Keratinocyte (primary cell): Measurements from ENCODE around the gene TIMM10. TPM values are rescaled to one million over a fixed set of nuclear protein-coding genes. Genes with fewer than 3 reads are reported as not detected.

Source experiments
- DNase-seq: peaks from one replicate; pipeline ENCODE4 v3.0.0-alpha.2; 2011; ENCODE audit warnings: low read depth, missing footprints, low spot score
- FAIRE-seq: peaks from 2 replicates; lab custom pipeline; 2011; peaks lifted over from hg19 to GRCh38; lab: Jason Lieb, UNC
- H2AFZ ChIP-seq: 2 replicates; pipeline ENCODE4 v1.6.0; 2012; ENCODE audit warnings: low read length, control low read depth, inconsistent platforms; ENCODE audit not compliant: control insufficient read depth
- H3K27ac ChIP-seq: 2 replicates; pipeline ENCODE4 v1.5.1; 2011; ENCODE audit warnings: low read length; ENCODE audit not compliant: control insufficient read depth, insufficient read depth
- H3K27me3 ChIP-seq: 3 replicates; pipeline ENCODE4 v1.6.0; 2011; ENCODE audit warnings: low read length; ENCODE audit not compliant: control insufficient read depth, insufficient read depth; ENCODE audit errors: extremely low read depth
- H3K36me3 ChIP-seq, 2 experiments: 2 replicates in 1 of 2; 3 replicates in 1 of 2; pipeline ENCODE4 v1.5.1; 2011; ENCODE audit warnings: low read length in 2 of 2, mild to moderate bottlenecking in 1 of 2; ENCODE audit not compliant: control insufficient read depth in 2 of 2, insufficient read depth in 2 of 2; ENCODE audit errors: extremely low read depth in 1 of 2
- H3K4me1 ChIP-seq: 3 replicates; pipeline ENCODE4 v1.5.1; 2011; ENCODE audit warnings: low read length; ENCODE audit not compliant: control insufficient read depth, insufficient read depth; ENCODE audit errors: extremely low read depth
- H3K4me2 ChIP-seq: 3 replicates; pipeline ENCODE4 v1.6.0; 2011; ENCODE audit warnings: low read depth, low read length; ENCODE audit not compliant: control insufficient read depth, insufficient read depth; ENCODE audit errors: extremely low read depth
- H3K4me3 ChIP-seq, 3 experiments: fragments of 200-600 bp in 1 of 3; sonication (generic) in 1 of 3; 2 replicates in 2 of 3; 3 replicates in 1 of 3; pipeline ENCODE4 v1.5.1; 2011 to 2016; ENCODE audit warnings: low read length in 3 of 3, mild to moderate bottlenecking in 3 of 3, control low read depth in 2 of 3, inconsistent platforms in 1 of 3, low read depth in 1 of 3, mixed read lengths in 1 of 3, mixed run types in 1 of 3, moderate library complexity in 1 of 3; ENCODE audit not compliant: control insufficient read depth in 2 of 3, insufficient read depth in 2 of 3; ENCODE audit errors: extremely low read depth in 1 of 3
- H3K79me2 ChIP-seq: 2 replicates; pipeline ENCODE4 v1.6.0; 2012; ENCODE audit warnings: low read length; ENCODE audit not compliant: control insufficient read depth, insufficient read depth
- H3K9ac ChIP-seq: 3 replicates; pipeline ENCODE4 v1.6.0; 2011; ENCODE audit warnings: low read length; ENCODE audit not compliant: control insufficient read depth, insufficient read depth; ENCODE audit errors: extremely low read depth
- H3K9me1 ChIP-seq: 3 replicates; pipeline ENCODE4 v1.6.0; 2011; ENCODE audit warnings: low read length; ENCODE audit not compliant: control insufficient read depth, insufficient read depth; ENCODE audit errors: extremely low read depth
- H3K9me3 ChIP-seq: 2 replicates; pipeline ENCODE4 v1.5.1; 2012; ENCODE audit warnings: low read depth, low read length; ENCODE audit not compliant: control insufficient read depth
- H4K20me1 ChIP-seq: 3 replicates; pipeline ENCODE4 v1.6.0; 2011; ENCODE audit warnings: low read length; ENCODE audit not compliant: control insufficient read depth, insufficient read depth; ENCODE audit errors: extremely low read depth
- CTCF ChIP-seq, 3 experiments: IDR thresholded peaks in 1 of 3; conservative IDR thresholded peaks in 1 of 3; optimal IDR thresholded peaks in 1 of 3; 2 replicates in 2 of 3; 3 replicates in 1 of 3; pipeline versions ENCODE3 to v1.5.1; 2011; ENCODE audit warnings: low read length in 3 of 3, mild to moderate bottlenecking in 3 of 3, moderate library complexity in 2 of 3, control low read depth in 1 of 3, inconsistent platforms in 1 of 3; ENCODE audit not compliant: insufficient read depth in 2 of 3; ENCODE audit errors: extremely low read depth in 1 of 3
- EZH2 ChIP-seq: IDR thresholded peaks from one replicate; pipeline ENCODE4 v1.6.1; 2012; ENCODE audit warnings: inconsistent platforms, mild to moderate bottlenecking, low read length, moderate library complexity
- dilution Hi-C: fragments of 300-500 bp; cut with MboI; formaldehyde crosslinking; loops from one replicate; pipeline ENCODE4 v1.7.0; 2020; ENCODE audit warnings: low sequenced_read_pairs; ENCODE audit not compliant: extremely low pct_ligation_motif_present
- polyA plus RNA-seq, 5 experiments: library from polyadenylated mRNA; depleted of rRNA in 3 of 5; stranded (reverse) in 3 of 5; stranded (forward) in 1 of 5; unstranded in 1 of 5; fragments of >200 nt; gene quantifications; 1 replicate in 1 of 5; 2 replicates in 3 of 5; 3 replicates in 1 of 5; pipeline versions ENCODE4 v1.2.1 to v1.2.3, GENCODE V29; 2011 to 2012; ENCODE audit warnings: missing spikeins in 2 of 5, low read depth in 1 of 5, low replicate concordance in 1 of 5

TIMM10 gene
- polyA plus RNA-seq, 1 donor (not counting 4 experiments of a cell fraction or from before 2014, with no cell fraction given) = 92.2 TPM

GRCh38 chr11:57566005-57566904 is 35.7 kb upstream of the TIMM10 start:
- Histone ChIP-seq H3K36me3 (no peaks in the 10 kb centered on the region), H2AFZ (peak overlapping the region; percentile 51), H4K20me1 (no peaks in the 10 kb centered on the region), H3K9me3 (no peaks in the 10 kb centered on the region), H3K4me2 (peak overlapping the region; percentile 100), H3K27ac (no peak overlapping the region), H3K4me3 (peak overlapping the region; percentile 19 to 80 (median 65)), H3K9ac (peak overlapping the region; percentile 52), H3K4me1 (peaks cover 26% of the 10 kb centered on the region), H3K9me1 (no peaks in the 10 kb centered on the region), H3K27me3 (no peaks in the 10 kb centered on the region), H3K79me2 (peaks cover 18% of the 10 kb centered on the region)
- DNase-seq = no peak
- dilution Hi-C loops = no loop called here
- no peak for TF ChIP-seq EZH2
- no peak for TF ChIP-seq CTCF (optimal IDR thresholded peaks at IDR 0.05 in 1 of 3, IDR thresholded peaks at IDR 0.05 in 1 of 3, conservative IDR thresholded peaks at IDR 0.05 in 1 of 3; ENCODE audit: extremely low read depth in 1 of 3, insufficient read depth in 2 of 3, low read length in 3 of 3)
- peak; percentile 52 for FAIRE-seq

- DNase-seq (no peak), FAIRE-seq (peak; percentile 46)
- Histone ChIP-seq H3K36me3 (peaks cover 0 to 4% of the 10 kb centered on the region in 2 experiments), H3K9me3 (no peaks in the 10 kb centered on the region), H3K9me1 (no peaks in the 10 kb centered on the region), H3K27ac (no peak overlapping the region), H3K9ac (no peak overlapping the region), H3K27me3 (no peaks in the 10 kb centered on the region), H3K4me3 (no peak overlapping the region), H3K4me1 (peaks cover 15% of the 10 kb centered on the region), H4K20me1 (no peaks in the 10 kb centered on the region), H3K4me2 (no peak overlapping the region), H3K79me2 (peaks cover 18% of the 10 kb centered on the region), H2AFZ (no peak overlapping the region)
- dilution Hi-C loops = no loop called here
- TF ChIP-seq EZH2 (no peak), CTCF (optimal IDR thresholded peaks at IDR 0.05 in 1 of 3, IDR thresholded peaks at IDR 0.05 in 1 of 3, conservative IDR thresholded peaks at IDR 0.05 in 1 of 3; ENCODE audit: extremely low read depth in 1 of 3, insufficient read depth in 2 of 3, low read length in 3 of 3) (peak in 2 of 3 experiments; percentile 26 to 38)
Observed at GRCh38 chr11:57562596-57562995, 32.0 kb upstream of the TIMM10 start.
